ENCODE data around the gene WAPL. TPM values are rescaled to one million over a fixed set of nuclear protein-coding genes. Genes with fewer than 3 reads are reported as not detected.

WAPL gene
- polyA plus RNA-seq, 1 of the 3 experiments (the other 2 are of a cell fraction), result 8.7 TPM

- TF ChIP-seq, protein P1, sequence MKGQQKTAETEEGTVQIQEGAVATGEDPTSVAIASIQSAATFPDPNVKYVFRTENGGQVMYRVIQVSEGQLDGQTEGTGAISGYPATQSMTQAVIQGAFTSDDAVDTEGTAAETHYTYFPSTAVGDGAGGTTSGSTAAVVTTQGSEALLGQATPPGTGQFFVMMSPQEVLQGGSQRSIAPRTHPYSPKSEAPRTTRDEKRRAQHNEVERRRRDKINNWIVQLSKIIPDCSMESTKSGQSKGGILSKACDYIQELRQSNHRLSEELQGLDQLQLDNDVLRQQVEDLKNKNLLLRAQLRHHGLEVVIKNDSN (IDR thresholded peaks at IDR 0.05; ENCODE audit: borderline replicate concordance, low read depth), result no peak
- TF ChIP-seq TEAD4 (IDR thresholded peaks at IDR 0.05; ENCODE audit: borderline replicate concordance, insufficient read depth) (no peak), PBX3 (IDR thresholded peaks at IDR 0.05) (no peak), EZH2phosphoT487 (IDR thresholded peaks at IDR 0.05; ENCODE audit: borderline replicate concordance, low read depth) (no peak), RFX5 (IDR thresholded peaks at IDR 0.05; ENCODE audit: low read length) (no peak), ZBTB33 (IDR thresholded peaks at IDR 0.05; ENCODE audit: borderline replicate concordance, low read depth) (no peak), NRF1 (IDR thresholded peaks at IDR 0.05; ENCODE audit: low read depth, low read length) (no peak), TAF1 (IDR thresholded peaks at IDR 0.05; ENCODE audit: borderline replicate concordance, low read depth, low read length) (no peak)
These were observed 41.0 kb downstream of the WAPL start (continued) for GRCh38 chr10:86480571-86480970.

DNA sequence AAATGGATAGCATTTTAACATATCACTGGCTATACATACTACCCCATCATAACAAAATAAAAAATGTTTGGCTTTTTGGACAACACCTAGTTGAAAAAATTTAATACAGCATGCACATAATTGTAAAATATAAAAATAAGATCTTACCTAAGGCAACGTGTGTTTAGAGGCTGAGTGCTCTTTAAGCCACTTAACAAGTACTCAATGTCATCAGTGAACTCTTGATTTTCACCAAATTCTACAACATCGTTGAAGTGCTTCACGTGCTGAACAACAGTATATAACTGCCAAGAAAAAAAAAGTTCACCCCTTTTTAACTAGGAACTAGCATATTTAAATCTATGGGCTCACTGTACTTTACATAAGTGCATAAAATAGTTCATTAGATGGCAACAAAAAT is 49.5 kb downstream of the WAPL start:
- 95% methylated on average over 3 of the region's 3 CpGs for WGBS (ENCODE audit: low lambda C conversion rate)
- no peak overlapping the region for H3K27ac ChIP-seq (ENCODE audit: low read depth in 2 of 2, low read length in 1 of 2)
- H3K9ac ChIP-seq, result no peak overlapping the region
- H3K9me3 ChIP-seq, result no peaks in the 10 kb centered on the region
- H2AFZ ChIP-seq (ENCODE audit: low read depth), result no peak overlapping the region
- no peak overlapping the region for H3K4me2 ChIP-seq
- H3K9me2 ChIP-seq, result no peaks in the 10 kb centered on the region
- peaks cover 8% of the 10 kb centered on the region for H3F3A ChIP-seq (replicated peaks; ENCODE audit: insufficient read depth)
- H3K36me3 ChIP-seq (replicated peaks in 1 of 2; ENCODE audit: control insufficient read depth in 1 of 2, insufficient read depth in 2 of 2, low read length in 1 of 2), result peaks cover 43 to 66% of the 10 kb centered on the region in 2 experiments
- no peak overlapping the region for H3K4me3 ChIP-seq (ENCODE audit: low read depth in 2 of 2, low read length in 1 of 2)
- ChIA-PET POLR2A (no interaction called here), CTCF (no interaction called here)
- no peaks in the 10 kb centered on the region for H3K27me3 ChIP-seq (ENCODE audit: insufficient read depth)
- TF ChIP-seq, protein P2, sequence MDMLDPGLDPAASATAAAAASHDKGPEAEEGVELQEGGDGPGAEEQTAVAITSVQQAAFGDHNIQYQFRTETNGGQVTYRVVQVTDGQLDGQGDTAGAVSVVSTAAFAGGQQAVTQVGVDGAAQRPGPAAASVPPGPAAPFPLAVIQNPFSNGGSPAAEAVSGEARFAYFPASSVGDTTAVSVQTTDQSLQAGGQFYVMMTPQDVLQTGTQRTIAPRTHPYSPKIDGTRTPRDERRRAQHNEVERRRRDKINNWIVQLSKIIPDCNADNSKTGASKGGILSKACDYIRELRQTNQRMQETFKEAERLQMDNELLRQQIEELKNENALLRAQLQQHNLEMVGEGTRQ (IDR thresholded peaks at IDR 0.05; ENCODE audit: borderline replicate concordance, low read depth, low read length), result no peak
- no peak for TF ChIP-seq JUND (IDR thresholded peaks at IDR 0.05)
- no peak for TF ChIP-seq GABPA (IDR thresholded peaks at IDR 0.05; ENCODE audit: low read depth)
- no peak for TF ChIP-seq TAF1 (IDR thresholded peaks at IDR 0.05; ENCODE audit: borderline replicate concordance, low read depth, low read length)
- no peak for TF ChIP-seq TEAD4 (IDR thresholded peaks at IDR 0.05; ENCODE audit: borderline replicate concordance, insufficient read depth)
- no peak for TF ChIP-seq NRF1 (IDR thresholded peaks at IDR 0.05; ENCODE audit: low read depth, low read length)
- TF ChIP-seq CHD2 (IDR thresholded peaks at IDR 0.05; ENCODE audit: low read length, partially characterized antibody), result no peak
- TF ChIP-seq FOXM1 (IDR thresholded peaks at IDR 0.05; ENCODE audit: low read depth), result no peak
- no peak for TF ChIP-seq RAD21 (IDR thresholded peaks at IDR 0.05; ENCODE audit: low read length)
- TF ChIP-seq POLR2AphosphoS5 (IDR thresholded peaks at IDR 0.05; ENCODE audit: low read depth, low read length), result no peak
- TF ChIP-seq NFIC (IDR thresholded peaks at IDR 0.05; ENCODE audit: borderline replicate concordance), result no peak
- TF ChIP-seq YY1 (IDR thresholded peaks at IDR 0.05; ENCODE audit: low read depth), result no peak
- TF ChIP-seq FOXJ3 (CRISPR knock-in tag; IDR thresholded peaks at IDR 0.05), result no peak
- TF ChIP-seq ELF1 (IDR thresholded peaks at IDR 0.05), result no peak
- no peak for TF ChIP-seq RXRA (IDR thresholded peaks at IDR 0.05; ENCODE audit: borderline replicate concordance, low read depth)
- TF ChIP-seq EP300 (IDR thresholded peaks at IDR 0.05; ENCODE audit: borderline replicate concordance in 1 of 2, low read depth in 1 of 2, low read length in 1 of 2), result no peak
- TF ChIP-seq ZBTB33 (IDR thresholded peaks at IDR 0.05; ENCODE audit: borderline replicate concordance, low read depth), result no peak
- TF ChIP-seq REST (IDR thresholded peaks at IDR 0.05; ENCODE audit: low read depth, low read length), result no peak
- H3K4me1 ChIP-seq (ENCODE audit: control insufficient read depth in 1 of 2, insufficient read depth in 2 of 2, low read depth in 1 of 2, low read length in 1 of 2), result no peaks in the 10 kb centered on the region; a peak in 1 of 4 replicates
- H4K20me1 ChIP-seq (ENCODE audit: insufficient read depth), result no peaks in the 10 kb centered on the region; the same call in 1 of the 2 replicates
- H3K79me2 ChIP-seq (ENCODE audit: insufficient read depth), result peaks cover 55% of the 10 kb centered on the region
- no peak for DNase-seq
